ENCODE data around the gene COL9A1. TPM values are rescaled to one million over a fixed set of nuclear protein-coding genes. Genes with fewer than 3 reads are reported as not detected.

COL9A1 gene
- total RNA-seq, 2 donors from 2014 or later, result not detected

DNA sequence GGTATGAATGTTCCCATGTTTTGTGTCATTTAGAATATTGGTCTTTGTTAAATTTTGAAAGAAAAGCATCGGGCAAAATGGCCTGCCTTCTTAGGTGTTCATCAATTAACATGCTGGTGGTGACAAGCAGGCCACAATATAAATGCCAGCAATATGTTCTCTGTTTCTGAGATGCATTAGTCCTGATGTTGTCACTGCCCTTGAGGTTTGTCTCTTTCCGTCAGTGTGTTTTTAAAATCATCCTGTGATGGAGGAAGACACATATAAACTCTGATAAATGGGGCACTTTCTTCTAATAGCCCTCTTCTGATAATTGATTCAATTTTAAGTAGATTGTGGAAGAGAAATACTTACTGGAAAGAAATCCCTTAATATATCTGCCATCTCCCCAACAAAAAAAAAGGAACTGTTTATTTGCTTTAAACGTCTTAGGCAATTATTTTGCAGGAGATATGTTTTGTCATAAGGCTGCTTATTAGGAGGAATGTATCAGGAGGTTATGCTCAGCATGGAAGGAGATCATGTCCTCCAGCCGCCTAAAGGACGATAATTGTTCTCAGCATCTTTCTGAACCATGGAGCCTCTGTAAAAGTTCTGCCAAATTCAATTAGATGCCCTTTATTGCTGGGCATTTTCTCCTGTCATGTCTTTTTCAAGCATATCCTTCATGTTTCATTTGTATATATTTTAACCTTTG is 134.1 kb downstream of the COL9A1 start:
- H3K27ac Mint-ChIP-seq, result no peak overlapping the region
- no peaks in the 10 kb centered on the region for H3K36me3 Mint-ChIP-seq
- no peaks in the 10 kb centered on the region for H3K9me3 Mint-ChIP-seq
- ATAC-seq (no peak), DNase-seq (ENCODE audit: low spot score in 2 of 2) (no peak)

Other genes with a start within 250 kb of the COL9A1 start
- 10 to 100 TPM in 1 of 2 donors, 1 to 10 TPM in 1; 8.0 to 11.3 TPM for gene FAM135A, start 110.4 kb upstream of the COL9A1 start, total RNA-seq

Data from activated naive CD4-positive, alpha-beta T cell treated with anti-CD3 and anti-CD28 coated beads, Interleukin-2, amount 50 U/mL, for 72 hours (primary cell).